ENCODE data around the gene RAB20.

DNA sequence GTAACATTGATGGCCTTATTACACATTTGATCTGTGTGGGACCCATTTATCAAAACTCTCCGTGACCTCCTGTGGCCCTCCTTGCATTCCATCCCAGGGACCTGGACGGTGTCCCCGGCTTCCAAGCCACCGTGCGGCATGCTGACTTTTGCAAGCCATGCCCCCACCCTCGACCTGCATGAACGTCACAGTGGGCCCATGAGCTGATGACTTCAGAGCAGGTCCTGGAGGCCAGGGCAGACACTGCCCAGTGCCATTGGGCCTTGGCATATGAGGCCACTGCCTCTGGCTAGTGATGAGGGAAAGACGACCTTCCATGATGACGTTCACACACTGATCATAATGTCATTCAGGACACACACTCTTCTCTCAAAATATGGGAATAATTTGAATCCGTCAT lies 62.8 kb downstream of the RAB20 start:
- TF ChIP-seq, protein P1, sequence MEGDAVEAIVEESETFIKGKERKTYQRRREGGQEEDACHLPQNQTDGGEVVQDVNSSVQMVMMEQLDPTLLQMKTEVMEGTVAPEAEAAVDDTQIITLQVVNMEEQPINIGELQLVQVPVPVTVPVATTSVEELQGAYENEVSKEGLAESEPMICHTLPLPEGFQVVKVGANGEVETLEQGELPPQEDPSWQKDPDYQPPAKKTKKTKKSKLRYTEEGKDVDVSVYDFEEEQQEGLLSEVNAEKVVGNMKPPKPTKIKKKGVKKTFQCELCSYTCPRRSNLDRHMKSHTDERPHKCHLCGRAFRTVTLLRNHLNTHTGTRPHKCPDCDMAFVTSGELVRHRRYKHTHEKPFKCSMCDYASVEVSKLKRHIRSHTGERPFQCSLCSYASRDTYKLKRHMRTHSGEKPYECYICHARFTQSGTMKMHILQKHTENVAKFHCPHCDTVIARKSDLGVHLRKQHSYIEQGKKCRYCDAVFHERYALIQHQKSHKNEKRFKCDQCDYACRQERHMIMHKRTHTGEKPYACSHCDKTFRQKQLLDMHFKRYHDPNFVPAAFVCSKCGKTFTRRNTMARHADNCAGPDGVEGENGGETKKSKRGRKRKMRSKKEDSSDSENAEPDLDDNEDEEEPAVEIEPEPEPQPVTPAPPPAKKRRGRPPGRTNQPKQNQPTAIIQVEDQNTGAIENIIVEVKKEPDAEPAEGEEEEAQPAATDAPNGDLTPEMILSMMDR (IDR thresholded peaks at IDR 0.05), result no peak
- TF ChIP-seq POLR2A (IDR thresholded peaks at IDR 0.05), result no peak
